Testis (tissue), 3 donors: Measurements from ENCODE around the gene GRIK1. TPM values are rescaled to one million over a fixed set of nuclear protein-coding genes. Genes with fewer than 3 reads are reported as not detected.

ENCODE experiments used
- DNase-seq: peaks from one replicate; pipeline ENCODE4 v3.0.0-alpha.2; 2019
- H3K27ac ChIP-seq, 2 donors: fragments of 200-600 bp; sonication (generic); one replicate each; pipeline ENCODE4 v1.5.1; 2019
- H3K27me3 ChIP-seq: fragments of 200-600 bp; sonication (generic); one replicate; pipeline ENCODE4 v1.5.1; 2019
- H3K36me3 ChIP-seq: fragments of 200-600 bp; sonication (generic); one replicate; pipeline ENCODE4 v1.5.1; 2017; ENCODE audit warnings: low read depth; ENCODE audit errors: missing control alignments
- H3K4me1 ChIP-seq: fragments of 200-600 bp; sonication (generic); one replicate; pipeline ENCODE4 v1.5.1; 2019
- H3K4me3 ChIP-seq, 2 donors: fragments of 200-600 bp; sonication (generic); one replicate each; pipeline ENCODE4 v1.5.1; 2017 to 2019
- H3K9me3 ChIP-seq: fragments of 200-600 bp; sonication (generic); one replicate; pipeline ENCODE4 v1.5.1; 2017
- POLR2A ChIP-seq: fragments of 450-650 bp; IDR thresholded peaks from one replicate; pipeline ENCODE4 v1.6.1; 2017; ENCODE audit warnings: antibody characterized with exemption, mild to moderate bottlenecking, moderate library complexity
- WGBS, 2 donors: methylation state at CpG; one replicate each; pipeline ENCODE4 v1.1.5; 2018; 5-methylcytosine and 5-hydroxymethylcytosine counted together
- intact Hi-C: fragments of 100-400 bp; cut with DNase I; formaldehyde crosslinking; loops from one replicate; pipeline ENCODE4 v1.15.1; 2023; ENCODE audit warnings: low total_unique reads
- polyA plus RNA-seq: library from polyadenylated mRNA; stranded (reverse); fragments of 350-450 nt; fragmentation: Illumina TruSeq; extraction: RNeasy Lipid Tissue Mini Kit (QIAGEN cat#74804); gene quantifications from one replicate; pipeline ENCODE4 v1.2.3, GENCODE V29; 2014; ENCODE audit warnings: low read depth, low replicate concordance; ENCODE audit not compliant: insufficient read depth
- total RNA-seq, 2 donors: library from RNA; depleted of rRNA; stranded (reverse); fragments of >200 nt; gene quantifications; one replicate each; pipeline ENCODE4 v1.2.3, GENCODE V29; 2016
- TF ChIP-seq, protein P1 (sequence below), 3 experiments: fragments of 450-650 bp in 2 of 3; fragments of 200-600 bp in 1 of 3; sonication (generic) in 1 of 3; IDR thresholded peaks; one replicate each; pipeline ENCODE4 v1.5.1; 2016 to 2019; ENCODE audit warnings: antibody characterized with exemption in 3 of 3, mild to moderate bottlenecking in 2 of 3, moderate library complexity in 1 of 3

Gene GRIK1
- total and polyA plus RNA-seq, 3 donors from 2014 or later, result 0.08 to 0.25 (median 0.20) TPM

- Histone ChIP-seq H3K27me3 (no peaks in the 10 kb centered on the region), H3K4me3 (no peak overlapping the region), H3K9me3 (no peaks in the 10 kb centered on the region), H3K36me3 (no peaks in the 10 kb centered on the region), H3K4me1 (no peaks in the 10 kb centered on the region), H3K27ac (no peak overlapping the region)
- intact Hi-C loops, result no loop called here
- TF ChIP-seq POLR2A, result no peak
- TF ChIP-seq, protein P1, sequence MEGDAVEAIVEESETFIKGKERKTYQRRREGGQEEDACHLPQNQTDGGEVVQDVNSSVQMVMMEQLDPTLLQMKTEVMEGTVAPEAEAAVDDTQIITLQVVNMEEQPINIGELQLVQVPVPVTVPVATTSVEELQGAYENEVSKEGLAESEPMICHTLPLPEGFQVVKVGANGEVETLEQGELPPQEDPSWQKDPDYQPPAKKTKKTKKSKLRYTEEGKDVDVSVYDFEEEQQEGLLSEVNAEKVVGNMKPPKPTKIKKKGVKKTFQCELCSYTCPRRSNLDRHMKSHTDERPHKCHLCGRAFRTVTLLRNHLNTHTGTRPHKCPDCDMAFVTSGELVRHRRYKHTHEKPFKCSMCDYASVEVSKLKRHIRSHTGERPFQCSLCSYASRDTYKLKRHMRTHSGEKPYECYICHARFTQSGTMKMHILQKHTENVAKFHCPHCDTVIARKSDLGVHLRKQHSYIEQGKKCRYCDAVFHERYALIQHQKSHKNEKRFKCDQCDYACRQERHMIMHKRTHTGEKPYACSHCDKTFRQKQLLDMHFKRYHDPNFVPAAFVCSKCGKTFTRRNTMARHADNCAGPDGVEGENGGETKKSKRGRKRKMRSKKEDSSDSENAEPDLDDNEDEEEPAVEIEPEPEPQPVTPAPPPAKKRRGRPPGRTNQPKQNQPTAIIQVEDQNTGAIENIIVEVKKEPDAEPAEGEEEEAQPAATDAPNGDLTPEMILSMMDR (IDR thresholded peaks at IDR 0.05), result no peak
- DNase-seq, result no peak
- 87 to 90% methylated on average over 2 of the region's 2 CpGs for WGBS, 2 donors
Measured at GRCh38 chr21:29721964-29722363, 217.8 kb downstream of the GRIK1 start.

DNA sequence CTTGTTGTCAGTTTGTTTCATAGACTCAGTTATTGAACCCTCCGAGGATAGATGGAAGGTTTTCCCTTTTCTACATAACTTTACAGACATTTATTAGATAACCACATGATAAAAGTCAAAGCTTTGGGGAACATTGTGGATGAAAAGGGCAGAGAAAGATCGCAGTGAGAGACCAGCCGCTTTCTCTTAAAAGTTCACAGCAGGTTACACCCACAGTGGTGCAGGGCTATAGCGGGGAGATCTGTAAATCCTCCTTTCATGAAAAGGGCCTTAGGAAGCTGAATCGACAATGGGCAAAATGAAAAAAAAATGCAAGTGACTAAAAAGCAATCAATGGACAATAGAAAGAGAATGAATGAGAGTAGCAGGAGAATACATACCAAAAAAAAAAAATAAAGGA is 218.6 kb downstream of the GRIK1 start:
- Histone ChIP-seq H3K27me3 (no peaks in the 10 kb centered on the region), H3K27ac (no peak overlapping the region), H3K4me3 (no peak overlapping the region), H3K36me3 (no peaks in the 10 kb centered on the region), H3K9me3 (no peaks in the 10 kb centered on the region), H3K4me1 (no peaks in the 10 kb centered on the region)
- WGBS, 2 donors, result 56 to 73% methylated on average over 5 of the region's 5 CpGs
- DNase-seq, result no peak
- intact Hi-C loops, result no loop called here
- no peak for TF ChIP-seq POLR2A
- TF ChIP-seq, protein P1 (IDR thresholded peaks at IDR 0.05), result no peak

DNA sequence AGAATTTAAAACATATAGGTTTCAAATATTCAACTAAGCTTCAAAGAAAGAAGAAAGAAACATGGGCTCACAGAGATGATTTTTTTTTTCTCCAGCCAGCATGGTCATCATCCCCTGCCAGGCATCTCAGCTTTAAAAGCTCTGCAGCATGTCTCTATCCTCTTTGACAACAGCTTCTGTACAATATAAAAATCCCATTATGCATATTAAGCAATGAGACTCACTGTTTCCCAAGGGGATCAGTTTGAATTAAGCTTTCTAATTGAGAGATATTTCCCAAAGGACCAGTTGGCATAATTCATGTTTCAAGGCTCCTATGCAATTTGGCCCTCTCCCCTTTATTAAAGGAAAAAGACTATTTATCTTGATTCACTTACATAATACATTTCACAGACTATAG is 220.3 kb downstream of the GRIK1 start:
- Histone ChIP-seq H3K27ac (no peak overlapping the region), H3K4me3 (no peak overlapping the region)
- intact Hi-C loops, result no loop called here

DNA sequence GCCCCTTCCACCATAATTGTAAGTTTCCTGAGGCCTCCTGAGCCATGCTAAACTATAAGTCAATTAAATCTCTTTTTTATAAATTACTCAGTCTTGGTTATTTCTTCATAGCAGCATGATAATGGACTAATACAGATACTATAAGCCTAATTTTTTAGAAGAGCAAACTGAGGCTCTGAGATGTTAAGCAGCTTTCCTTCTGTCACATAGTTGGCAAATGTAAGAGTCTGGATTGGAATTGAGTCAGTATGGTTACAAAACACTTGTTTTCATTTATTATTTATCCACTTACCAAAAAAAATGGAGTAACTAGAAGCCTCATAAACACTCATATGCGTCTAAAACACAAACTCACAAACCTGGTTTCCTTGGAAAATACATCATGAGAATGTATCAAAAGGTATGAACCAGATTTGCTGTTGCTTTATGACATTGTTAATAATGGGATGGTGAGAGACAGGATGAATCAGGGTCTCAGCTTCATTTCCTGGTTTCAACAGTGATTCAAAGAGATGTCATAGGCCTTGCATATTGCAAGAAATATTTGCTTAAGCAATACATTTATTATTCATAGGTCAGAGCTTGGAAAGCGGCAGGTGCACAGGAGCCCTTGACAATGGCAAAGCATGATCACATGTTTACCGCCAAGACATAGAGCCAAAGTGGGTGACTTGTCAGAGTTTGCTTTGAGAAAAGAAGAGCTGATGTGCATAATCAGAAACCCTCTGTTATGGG is 221.5 kb downstream of the GRIK1 start:
- TF ChIP-seq, protein P1 (IDR thresholded peaks at IDR 0.05), result no peak
- no peak for TF ChIP-seq POLR2A
- no peak for DNase-seq
- H3K4me1 ChIP-seq, result no peaks in the 10 kb centered on the region
- no peak overlapping the region for H3K27ac ChIP-seq
- intact Hi-C loops, result no loop called here
- H3K36me3 ChIP-seq, result no peaks in the 10 kb centered on the region
- H3K9me3 ChIP-seq, result no peaks in the 10 kb centered on the region
- WGBS, 2 donors, result 87 to 95% methylated on average over 3 of the region's 3 CpGs
- H3K4me3 ChIP-seq, result no peak overlapping the region
- no peaks in the 10 kb centered on the region for H3K27me3 ChIP-seq

More for the DNA sequence above, 220.3 kb downstream of the GRIK1 start:
- no peaks in the 10 kb centered on the region for H3K4me1 ChIP-seq
- DNase-seq, result no peak
- no peaks in the 10 kb centered on the region for H3K9me3 ChIP-seq
- TF ChIP-seq POLR2A, result no peak
- TF ChIP-seq, protein P1 (IDR thresholded peaks at IDR 0.05), result no peak
- H3K27me3 ChIP-seq, result no peaks in the 10 kb centered on the region
- no peaks in the 10 kb centered on the region for H3K36me3 ChIP-seq

- no peak for DNase-seq
- Histone ChIP-seq H3K27ac (no peak overlapping the region), H3K4me1 (no peaks in the 10 kb centered on the region), H3K36me3 (no peaks in the 10 kb centered on the region), H3K27me3 (no peaks in the 10 kb centered on the region), H3K4me3 (no peak overlapping the region), H3K9me3 (no peaks in the 10 kb centered on the region)
- TF ChIP-seq, protein P1 (IDR thresholded peaks at IDR 0.05), result no peak
- TF ChIP-seq POLR2A, result no peak
- intact Hi-C loops, result no loop called here
- 97 to 100% methylated on average over 1 of the region's 1 CpG for WGBS, 2 donors
Measured at GRCh38 chr21:29717659-29718058, 222.1 kb downstream of the GRIK1 start.
